GM19239 (cell line): ENCODE measurements around the gene RAPGEF4.

Experiments used
- DNase-seq: peaks from one replicate; pipeline ENCODE4 v3.0.0; 2011; ENCODE audit warnings: low spot score; ENCODE audit not compliant: insufficient read length
- FAIRE-seq: peaks from 2 replicates; lab custom pipeline; 2011; peaks lifted over from hg19 to GRCh38; lab: Jason Lieb, UNC

The RAPGEF4 gene

DNA sequence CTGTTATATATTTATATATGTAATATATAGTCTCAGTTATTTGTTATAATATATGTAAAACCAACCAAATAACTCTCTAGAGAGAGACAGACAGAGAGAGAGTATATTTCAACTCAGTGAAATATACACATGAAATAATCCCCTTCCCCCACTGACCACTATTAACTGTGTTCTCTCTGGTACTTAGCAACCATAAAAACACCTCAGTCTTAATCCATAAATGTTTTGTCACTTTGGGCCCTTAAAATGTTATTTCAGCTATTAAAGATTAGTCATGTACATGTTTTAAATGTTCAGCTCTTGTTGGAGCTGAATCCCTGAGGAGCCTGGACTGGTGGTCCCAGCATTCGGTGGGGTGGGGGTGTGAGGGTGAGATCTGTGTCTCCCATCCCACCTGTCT is 217.8 kb downstream of the RAPGEF4 start:
- FAIRE-seq (no peak), DNase-seq (no peak)

DNA sequence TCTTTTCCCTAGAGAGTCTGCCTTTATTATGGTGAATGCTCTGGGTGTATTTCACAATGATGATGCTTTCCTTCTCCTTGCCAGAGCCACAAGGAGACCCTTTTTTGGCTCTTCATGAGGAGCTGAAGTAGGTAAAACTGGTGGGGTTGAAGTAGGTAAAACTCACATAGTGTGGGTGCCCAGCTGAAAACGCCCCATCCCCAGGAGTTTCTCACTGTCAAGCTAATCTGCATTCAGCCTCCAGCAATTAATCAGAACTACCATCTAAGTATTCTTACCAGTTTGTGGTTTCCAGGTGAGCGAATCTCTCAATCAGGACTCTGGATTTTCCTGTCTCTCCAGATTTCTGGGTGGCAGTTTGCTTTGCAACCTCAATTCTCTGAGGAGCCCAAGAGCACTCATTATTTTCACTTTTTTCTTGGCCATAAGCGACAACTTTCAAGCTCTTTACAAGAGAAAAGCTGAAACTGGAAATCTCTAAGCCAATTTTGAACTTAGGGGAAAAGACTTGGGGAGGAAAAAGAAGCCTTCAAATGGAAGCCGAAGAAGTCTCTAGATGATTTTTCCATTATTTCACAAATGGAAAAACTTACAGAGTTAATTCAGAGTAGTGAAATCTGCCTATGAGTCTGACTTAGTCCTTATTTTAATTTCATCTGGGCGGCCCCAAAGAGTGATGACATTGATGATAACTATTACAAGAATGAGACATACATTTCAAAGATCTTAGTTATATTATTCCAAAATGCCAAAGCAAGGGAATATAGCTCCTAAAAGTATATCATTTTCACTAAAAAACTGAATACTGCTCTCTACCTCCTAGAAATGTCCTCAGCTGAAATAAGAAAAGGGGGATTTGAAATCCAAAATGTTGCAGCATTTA is 218.6 kb downstream of the RAPGEF4 start:
- no peak for DNase-seq
- FAIRE-seq = no peak

DNA sequence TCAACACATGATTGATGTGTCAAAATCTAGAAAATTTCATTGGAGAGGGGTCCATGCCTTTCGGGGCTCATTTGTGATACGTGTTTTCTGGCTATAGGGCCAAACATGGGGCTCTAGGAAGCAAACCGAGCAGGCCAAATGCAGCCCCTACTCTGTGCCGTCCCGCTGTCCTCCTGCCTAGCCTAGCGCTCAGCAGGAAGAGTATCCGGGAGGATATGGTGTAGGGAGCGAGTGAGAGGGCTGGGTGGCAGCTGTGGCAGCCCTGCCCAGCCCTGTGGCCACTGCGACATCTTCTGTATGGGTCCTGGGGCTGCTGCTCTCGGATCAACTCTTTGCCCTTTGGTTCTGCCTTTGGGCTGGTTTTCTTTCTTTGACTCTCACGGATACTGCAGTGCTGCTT is 219.9 kb downstream of the RAPGEF4 start:
- FAIRE-seq = no peak
- DNase-seq = no peak

DNA sequence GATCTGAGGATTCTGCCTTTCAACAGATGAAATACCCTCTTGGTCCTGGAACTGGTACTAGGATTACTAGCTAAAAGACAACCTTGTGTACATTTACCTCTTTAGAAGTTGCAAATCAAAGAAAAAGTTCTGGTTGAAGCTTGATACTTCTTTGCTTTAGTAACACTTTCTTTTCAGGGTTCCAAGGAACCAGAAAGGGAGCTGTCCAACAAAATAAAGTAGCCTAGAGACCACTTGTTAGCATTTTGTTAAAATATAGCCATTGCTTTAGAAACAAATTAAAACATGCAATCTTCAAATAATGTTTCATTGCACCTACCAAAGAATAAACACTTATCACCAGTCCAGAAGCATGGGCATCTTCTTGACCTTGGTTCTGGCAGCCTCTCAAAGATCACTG is 222.1 kb downstream of the RAPGEF4 start:
- FAIRE-seq (no peak), DNase-seq (no peak)

DNA sequence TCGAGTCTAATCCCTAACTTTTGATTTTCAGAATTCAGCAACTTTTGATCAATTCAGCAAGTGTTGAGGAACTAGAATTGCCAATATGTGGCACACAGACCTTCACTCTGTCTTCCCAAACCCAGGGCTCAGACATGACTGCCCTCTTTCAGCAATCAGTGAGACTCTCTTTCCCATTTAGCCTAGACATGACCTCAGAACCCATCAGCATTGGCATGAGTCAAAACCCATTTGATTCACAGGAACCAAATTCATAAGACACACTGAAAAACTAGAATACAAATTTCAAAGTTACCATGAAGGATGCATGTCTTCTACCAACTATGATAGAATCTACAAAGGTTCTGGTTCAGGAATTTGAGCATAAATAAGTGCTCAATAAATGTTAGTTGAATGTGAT is 226.4 kb downstream of the RAPGEF4 start:
- no peak for DNase-seq
- FAIRE-seq = no peak

DNA sequence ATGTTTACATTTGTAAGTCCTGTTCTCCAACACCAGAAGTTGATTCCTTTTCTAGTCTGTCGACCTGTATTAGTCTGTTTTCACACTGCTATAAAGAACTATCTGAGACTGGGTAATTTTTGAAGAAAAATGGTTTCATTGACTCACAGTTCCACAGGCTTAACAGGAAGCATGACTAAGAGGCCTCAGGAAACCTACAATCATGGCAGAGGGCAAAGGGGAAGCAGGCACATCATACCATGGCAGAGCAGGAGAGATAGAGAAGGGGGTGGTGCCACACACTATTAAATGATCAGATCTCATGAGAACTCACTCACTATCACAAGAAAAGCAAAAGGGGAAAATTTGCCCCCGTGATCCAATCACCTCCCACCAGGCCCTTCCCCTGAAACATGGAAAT is 227.2 kb downstream of the RAPGEF4 start:
- no peak for DNase-seq
- FAIRE-seq = no peak

DNA sequence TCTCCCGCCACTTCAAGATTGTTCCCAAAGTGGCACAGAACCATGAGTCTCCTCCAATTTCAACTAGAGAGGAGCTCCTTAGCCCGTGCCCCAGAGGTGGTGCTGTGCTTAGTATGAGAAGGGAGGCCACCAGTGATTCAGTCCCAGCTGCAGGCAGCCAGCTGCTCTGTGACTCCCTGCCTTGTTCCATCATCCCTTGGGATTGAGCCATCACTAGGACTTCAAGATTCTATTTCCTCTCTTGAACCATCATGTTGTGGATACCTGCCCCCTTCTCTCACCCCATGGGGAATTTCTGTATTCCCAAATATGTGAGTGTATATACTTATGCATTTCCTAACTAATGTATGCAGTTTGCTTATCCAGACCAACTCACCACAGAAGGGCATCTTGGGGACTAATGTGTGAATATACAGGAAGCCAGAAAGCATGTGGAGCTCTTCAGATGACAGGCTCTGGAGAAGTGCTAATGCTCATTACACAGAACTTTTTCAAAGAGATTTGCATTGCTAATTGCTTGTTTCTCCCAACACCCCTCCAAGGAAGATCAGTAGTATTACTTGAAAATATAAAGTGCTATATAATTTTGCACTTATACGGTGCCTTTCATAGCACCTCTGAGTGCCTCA is 229.0 kb downstream of the RAPGEF4 start:
- FAIRE-seq = no peak

DNA sequence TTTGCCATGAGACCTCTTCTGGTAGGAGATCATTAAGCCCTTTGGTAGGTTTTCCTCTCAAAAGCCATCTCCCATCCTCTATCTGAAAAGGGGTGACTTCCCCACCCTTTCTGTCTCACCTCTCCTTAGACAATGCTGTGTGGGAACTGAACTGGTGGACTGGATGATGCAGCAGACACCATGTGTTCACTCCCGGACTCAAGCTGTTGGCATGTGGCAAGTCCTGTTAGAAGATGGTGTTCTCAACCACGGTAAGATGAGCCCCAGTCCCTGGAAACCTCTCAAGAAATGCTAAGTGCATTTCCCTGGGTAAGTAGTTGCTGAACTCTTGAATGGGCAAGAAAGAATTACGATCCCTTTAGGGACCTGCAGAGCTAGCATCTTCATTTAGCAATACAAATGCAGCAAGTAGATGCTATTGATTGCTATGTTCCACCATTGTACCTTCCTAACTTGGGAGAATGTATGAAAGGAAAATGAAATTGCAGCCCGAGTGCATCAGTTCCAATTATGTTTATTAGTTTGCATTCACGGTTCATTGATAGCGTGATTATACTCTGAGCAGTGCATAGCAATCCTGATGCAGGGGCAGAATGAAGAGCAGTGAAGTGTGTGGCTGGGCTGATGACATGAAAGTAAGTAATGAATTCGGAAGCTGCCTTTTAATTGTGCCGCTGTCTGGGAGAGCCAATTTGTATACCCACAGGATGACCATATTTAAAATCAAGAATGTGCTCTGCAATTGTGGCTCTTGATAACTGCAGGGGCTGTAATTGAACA is 230.0 kb downstream of the RAPGEF4 start:
- no peak for DNase-seq
- no peak for FAIRE-seq

More for the DNA sequence above, 229.0 kb downstream of the RAPGEF4 start:
- no peak for DNase-seq

DNA sequence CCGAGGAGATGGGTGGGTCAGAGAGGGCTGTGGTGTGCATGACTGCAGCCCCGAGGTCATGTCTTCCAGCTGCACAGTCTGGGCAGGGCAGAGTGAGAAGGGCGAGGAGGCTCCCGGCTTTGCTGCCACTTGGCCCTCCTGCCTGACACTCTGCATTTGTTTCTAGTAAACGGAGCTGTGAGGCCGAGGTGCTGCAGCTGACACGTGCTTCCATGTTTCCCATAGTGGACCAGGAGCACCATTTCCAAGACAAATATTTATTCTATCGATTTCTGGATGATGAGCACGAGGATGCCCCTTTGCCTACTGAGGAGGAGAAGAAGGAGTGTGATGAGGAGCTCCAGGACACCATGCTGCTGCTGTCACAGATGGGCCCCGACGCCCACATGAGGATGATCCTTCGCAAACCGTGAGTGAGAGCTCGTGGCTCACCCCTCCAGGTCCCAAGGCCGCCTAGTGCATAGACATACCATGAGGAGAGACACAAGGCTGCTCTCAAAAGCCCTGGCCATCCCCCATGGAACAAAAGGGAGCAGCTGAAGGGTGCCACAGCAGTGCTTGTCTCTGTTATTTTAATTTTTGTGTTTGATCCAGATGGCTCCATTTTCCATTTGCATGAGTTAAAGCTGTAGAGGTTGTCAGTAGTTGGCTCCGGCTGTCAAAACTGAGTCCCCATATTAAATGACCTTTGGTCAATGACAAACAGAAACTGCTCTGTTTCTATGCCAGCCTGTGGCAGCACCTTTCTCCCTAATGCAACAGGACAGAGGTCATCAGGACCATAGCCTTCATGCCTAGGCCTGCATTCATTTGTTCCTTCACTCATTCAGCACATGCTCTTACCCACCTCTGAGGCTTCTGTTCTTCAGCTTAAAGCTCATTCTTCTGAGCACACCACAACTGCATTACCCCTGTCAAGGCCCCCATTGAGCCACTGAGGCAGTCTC is 231.7 kb downstream of the RAPGEF4 start:
- no peak for FAIRE-seq

DNA sequence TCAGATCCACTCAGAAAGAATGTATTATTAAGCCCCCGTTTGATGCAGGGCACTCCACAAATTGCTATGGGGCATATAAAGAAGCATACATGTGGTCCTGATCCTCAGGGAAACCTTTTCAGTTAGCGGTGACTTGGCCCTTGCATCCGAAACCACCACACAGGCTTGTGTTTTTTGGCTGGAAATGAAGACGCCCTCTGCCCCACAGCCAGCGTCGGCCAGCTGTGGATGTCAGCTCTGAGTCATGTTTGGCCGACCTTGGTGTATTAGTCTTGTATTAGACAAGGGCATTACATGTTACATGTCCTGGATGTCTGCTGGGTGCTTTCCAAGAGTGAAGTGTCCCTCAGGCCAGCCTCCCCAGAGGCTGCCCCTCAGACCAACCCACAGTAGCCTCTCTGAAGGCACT is 232.4 kb downstream of the RAPGEF4 start:
- DNase-seq = no peak

More for the DNA sequence above, 231.7 kb downstream of the RAPGEF4 start:
- no peak for DNase-seq

DNA sequence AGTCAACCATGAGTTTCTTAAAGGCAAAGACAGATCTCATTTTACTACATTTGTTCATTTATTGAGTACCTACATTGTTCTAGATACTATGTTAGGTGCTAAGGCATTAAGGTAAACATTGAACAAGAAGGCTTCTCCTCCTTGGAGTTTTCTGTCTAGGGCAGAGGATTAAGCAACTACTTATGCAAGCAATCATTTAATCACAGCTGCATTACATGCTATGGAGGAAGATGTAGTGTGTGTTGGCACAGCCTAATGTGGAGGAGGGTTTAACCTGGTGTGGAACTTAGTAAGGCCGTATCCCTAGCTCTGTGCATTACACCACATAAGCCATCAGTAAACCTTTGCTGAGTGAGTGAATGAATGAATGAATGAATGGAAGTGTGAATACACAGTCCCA is 233.5 kb downstream of the RAPGEF4 start:
- DNase-seq (no peak), FAIRE-seq (no peak)

More for the DNA sequence above, 232.4 kb downstream of the RAPGEF4 start:
- FAIRE-seq = no peak

DNA sequence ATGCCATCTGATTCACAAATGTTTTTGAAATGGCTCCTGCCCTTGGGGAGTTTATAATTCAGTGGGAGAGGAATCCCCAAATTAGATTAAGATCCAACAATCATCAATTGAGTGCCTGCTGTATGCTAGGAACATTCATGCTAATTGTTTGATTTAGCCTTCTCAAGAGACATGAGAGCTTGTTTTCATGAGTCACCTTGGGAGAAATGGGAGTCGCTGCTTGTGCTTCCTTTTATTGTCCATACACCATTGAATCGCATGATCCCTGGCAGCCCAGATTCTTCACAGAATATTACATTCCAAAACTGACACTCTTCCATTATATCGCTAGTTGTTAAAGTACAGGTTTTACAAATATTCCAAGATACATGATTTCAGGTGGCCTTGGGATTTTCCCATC is 234.0 kb downstream of the RAPGEF4 start:
- DNase-seq (no peak), FAIRE-seq (no peak)

DNA sequence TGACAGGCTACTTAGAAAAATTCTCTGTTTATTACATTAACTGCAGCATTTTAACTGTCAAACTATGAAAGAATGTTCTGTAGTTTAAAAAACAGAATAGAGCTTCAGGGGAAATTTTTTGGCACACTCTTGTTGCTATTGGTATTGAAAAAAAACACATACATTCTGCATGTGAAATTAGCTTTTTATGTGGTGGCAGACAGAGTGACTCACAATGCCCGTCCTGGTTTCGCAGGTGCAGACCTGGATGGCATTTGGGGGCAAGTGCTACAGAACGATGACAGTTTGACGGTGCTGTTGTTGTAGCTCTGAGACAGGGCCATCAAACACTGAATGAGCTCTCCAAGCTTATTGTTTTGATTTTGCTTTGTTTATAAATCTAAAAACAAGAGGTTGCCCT is 235.0 kb downstream of the RAPGEF4 start:
- FAIRE-seq = no peak
- DNase-seq = no peak

DNA sequence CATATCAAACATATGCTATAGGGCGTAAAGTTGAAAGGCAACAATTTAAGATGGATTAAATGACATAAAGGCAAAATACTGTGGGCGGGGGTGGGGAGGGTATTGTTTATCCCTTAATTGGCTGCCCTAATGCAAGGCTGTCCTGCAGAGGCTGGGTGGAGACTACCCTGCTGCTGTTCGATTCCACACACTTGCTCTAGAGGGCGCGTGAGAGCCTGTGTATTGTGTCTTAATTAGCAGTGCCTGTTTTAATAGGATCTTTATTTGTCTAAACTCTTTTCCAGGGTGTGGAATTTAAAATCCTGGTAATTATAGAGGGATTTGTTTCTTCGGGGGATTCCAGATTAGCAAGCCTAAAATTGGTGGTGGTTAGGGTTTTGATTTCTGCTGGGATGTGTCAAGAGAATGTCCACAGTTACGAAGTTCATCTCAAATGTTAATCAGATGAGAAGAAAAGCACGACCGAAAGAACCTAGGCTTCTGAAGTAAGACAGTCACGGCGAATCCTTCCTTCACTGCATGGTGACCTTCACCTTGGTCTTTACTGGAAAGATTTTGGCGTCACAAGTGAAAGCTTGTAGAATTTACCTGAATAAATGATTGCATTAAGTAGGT is 236.5 kb downstream of the RAPGEF4 start:
- DNase-seq (peak; percentile 26), FAIRE-seq (peak; percentile 26)

DNA sequence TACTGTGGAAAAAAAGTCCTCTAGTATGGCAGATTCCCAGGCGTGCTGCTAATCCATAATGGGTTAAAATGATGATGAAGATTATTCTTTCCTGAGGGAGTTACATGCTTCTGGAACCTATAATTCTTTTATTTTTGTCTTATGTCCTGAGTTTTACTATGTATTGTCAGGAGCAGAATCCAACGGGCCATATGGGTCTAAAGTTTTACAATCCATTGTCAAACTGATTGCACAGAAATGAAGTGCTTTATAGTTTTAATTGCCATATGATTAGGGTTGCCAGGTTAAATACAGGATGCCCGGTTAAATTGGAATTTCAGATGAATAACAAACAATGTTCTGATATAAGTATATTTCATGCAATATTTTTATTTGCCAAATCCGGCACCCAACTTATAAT is 239.1 kb downstream of the RAPGEF4 start:
- FAIRE-seq (no peak), DNase-seq (no peak)

DNA sequence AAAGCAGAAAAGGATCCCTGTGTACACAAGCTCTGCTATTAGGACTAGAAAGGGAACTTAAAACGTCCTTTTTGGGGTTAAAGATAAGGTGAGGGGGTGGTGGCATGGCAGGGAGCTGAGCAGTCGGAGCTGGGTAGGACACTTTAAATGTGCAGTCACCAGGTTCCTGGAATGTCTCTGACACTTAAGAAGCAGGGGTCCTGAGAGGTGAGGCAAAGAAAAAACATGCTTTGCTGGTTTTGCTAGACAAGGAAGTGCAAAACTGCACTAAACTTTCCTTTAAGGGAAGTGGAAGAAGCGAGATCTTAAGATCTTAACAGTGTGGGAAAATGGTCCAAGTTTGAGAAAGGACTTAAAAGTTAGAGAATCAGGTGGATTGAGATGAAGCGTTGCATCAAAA is 240.5 kb downstream of the RAPGEF4 start:
- DNase-seq = no peak
- FAIRE-seq = no peak

DNA sequence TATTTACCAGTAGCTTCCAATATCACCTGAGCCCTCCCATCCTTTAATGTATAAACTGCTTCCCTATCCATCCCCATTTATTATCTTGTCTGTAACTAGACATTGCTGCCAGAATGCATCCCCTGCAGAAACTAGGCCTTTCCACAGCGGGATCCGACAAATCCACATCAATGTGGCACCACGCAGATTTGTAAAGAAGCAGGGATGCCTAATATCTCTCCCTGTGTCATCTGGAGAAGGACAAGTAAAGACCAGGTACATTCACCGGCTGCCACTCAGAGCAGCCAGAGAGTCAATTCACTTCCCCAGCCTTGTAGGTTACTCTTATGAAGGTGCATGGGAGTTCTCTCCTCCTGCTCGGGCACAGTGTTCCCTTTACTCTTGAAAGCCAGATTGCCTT is 241.2 kb downstream of the RAPGEF4 start:
- no peak for FAIRE-seq
- DNase-seq = no peak

DNA sequence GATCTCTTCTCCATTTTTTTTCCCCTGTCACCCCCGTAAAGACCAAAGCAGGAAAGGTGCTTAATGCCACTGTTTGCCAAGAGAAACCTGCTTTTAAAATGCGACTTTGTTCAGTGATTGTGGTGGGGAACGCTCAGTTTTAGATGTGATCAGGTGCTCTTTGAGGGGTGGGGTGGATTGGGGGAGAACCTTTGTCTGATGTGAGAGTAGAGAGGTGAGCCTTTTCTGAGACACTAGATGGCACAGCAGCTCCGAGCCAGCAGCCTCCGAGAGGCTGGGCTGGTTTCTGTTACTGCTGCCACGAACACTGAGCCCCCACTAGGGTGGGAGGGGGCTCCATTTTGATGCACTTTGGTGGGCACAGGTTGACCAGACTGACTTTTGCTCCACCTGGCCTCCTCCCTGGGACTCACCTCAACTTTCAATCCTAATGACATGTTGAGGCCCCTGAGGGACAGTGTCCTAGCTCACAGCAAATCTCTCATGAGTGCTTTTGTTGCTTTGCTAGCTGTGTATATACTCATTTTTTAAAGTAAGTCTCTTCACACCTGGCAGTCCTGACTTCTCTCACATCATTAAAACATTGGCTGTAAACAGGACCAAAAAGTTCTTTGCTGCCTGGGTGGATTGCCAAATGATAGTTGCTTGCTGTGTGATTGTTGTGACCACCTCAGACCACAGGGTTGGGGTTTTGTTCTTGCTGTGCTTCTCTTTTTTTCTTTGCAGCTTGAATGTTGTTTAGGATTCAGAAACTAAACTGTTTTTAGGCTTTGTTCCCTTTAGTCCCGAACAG is 241.8 kb downstream of the RAPGEF4 start:
- DNase-seq (no peak), FAIRE-seq (no peak)

DNA sequence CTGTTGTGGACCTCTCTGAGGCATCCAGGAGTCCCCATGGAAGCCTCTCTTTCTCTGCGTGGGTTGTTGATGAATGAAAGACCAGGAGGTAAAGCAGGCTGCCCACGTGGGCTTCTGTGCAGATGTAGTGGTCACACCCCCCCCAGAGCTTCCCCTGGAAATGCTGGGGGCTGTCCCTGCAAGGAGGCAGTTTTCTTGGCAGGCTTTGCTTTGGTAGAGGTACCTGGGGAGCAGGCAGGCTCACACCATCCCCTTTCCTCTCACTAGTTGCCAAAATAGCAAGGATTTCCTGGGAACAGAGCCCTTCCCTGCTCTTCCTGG is 242.4 kb downstream of the RAPGEF4 start:
- FAIRE-seq (no peak), DNase-seq (no peak)
